ENCODE results near the gene DLEC1.
"Not testable (repeated sequence)": the region's sequence is repeated elsewhere in the genome, so short reads cannot be mapped to it uniquely, and the experiment has no call there.

Gene DLEC1

GRCh38 chr3:38051131-38051530 lies 12.1 kb downstream of the DLEC1 start:
- TF ChIP-seq CTCF (IDR thresholded peaks at IDR 0.05; ENCODE audit: borderline replicate concordance, extremely low read depth, low read length, poor library complexity, severe bottlenecking) (no peak), EZH2 (IDR thresholded peaks at IDR 0.05; ENCODE audit: borderline replicate concordance, low read depth, low read length, severe bottlenecking) (no peak)
- no peak overlapping the region for H3K27ac ChIP-seq (ENCODE audit: low read length)
- H3K27me3 ChIP-seq (ENCODE audit: insufficient read depth, low read length, poor library complexity) = peaks cover 4% of the 10 kb centered on the region
- H3K79me2 ChIP-seq (ENCODE audit: insufficient read depth, low read length) = no peaks in the 10 kb centered on the region
- no peak overlapping the region for H3K9ac ChIP-seq (ENCODE audit: low read depth, low read length)
- H2AFZ ChIP-seq (ENCODE audit: low read depth, low read length) = no peak overlapping the region
- no peaks in the 10 kb centered on the region for H3K9me3 ChIP-seq (ENCODE audit: insufficient read depth, low read length, severe bottlenecking)
- no peaks in the 10 kb centered on the region for H3K4me1 ChIP-seq (ENCODE audit: insufficient read depth, low read length)
- no peak overlapping the region for H3K4me3 ChIP-seq (ENCODE audit: low read depth in 1 of 2, low read length in 2 of 2)
- H3K36me3 ChIP-seq (ENCODE audit: insufficient read depth, low read length) = no peaks in the 10 kb centered on the region
- no peaks in the 10 kb centered on the region for H4K20me1 ChIP-seq (ENCODE audit: insufficient read depth, low read length)
- no peak for ATAC-seq (ENCODE audit: insufficient read depth, low read depth)
- H3K4me2 ChIP-seq (ENCODE audit: insufficient read depth, low read length) = no peak overlapping the region
- DNase-seq = no peak

GRCh38 chr3:38053286-38053685 lies 14.3 kb downstream of the DLEC1 start:
- not testable (repeated sequence) for H4K20me1 ChIP-seq (ENCODE audit: insufficient read depth, low read length); H3K79me2 ChIP-seq (ENCODE audit: insufficient read depth, low read length); H2AFZ ChIP-seq (ENCODE audit: low read depth, low read length); H3K4me1 ChIP-seq (ENCODE audit: insufficient read depth, low read length); H3K27me3 ChIP-seq (ENCODE audit: insufficient read depth, low read length, poor library complexity); H3K4me3 ChIP-seq (ENCODE audit: low read depth in 1 of 2, low read length in 2 of 2); H3K27ac ChIP-seq (ENCODE audit: low read length); DNase-seq; H3K36me3 ChIP-seq (ENCODE audit: insufficient read depth, low read length); ATAC-seq (ENCODE audit: insufficient read depth, low read depth); H3K9ac ChIP-seq (ENCODE audit: low read depth, low read length); H3K4me2 ChIP-seq (ENCODE audit: insufficient read depth, low read length); H3K9me3 ChIP-seq (ENCODE audit: insufficient read depth, low read length, severe bottlenecking)

GRCh38 chr3:38053813-38054498 lies 14.9 kb downstream of the DLEC1 start:
- not testable (repeated sequence) for H3K27me3 ChIP-seq (ENCODE audit: insufficient read depth, low read length, poor library complexity); H2AFZ ChIP-seq (ENCODE audit: low read depth, low read length); H3K4me2 ChIP-seq (ENCODE audit: insufficient read depth, low read length); H3K36me3 ChIP-seq (ENCODE audit: insufficient read depth, low read length); H3K27ac ChIP-seq (ENCODE audit: low read length); DNase-seq; H3K9ac ChIP-seq (ENCODE audit: low read depth, low read length); H4K20me1 ChIP-seq (ENCODE audit: insufficient read depth, low read length); H3K4me1 ChIP-seq (ENCODE audit: insufficient read depth, low read length); H3K9me3 ChIP-seq (ENCODE audit: insufficient read depth, low read length, severe bottlenecking); ATAC-seq (ENCODE audit: insufficient read depth, low read depth); H3K4me3 ChIP-seq (ENCODE audit: low read depth in 1 of 2, low read length in 2 of 2); H3K79me2 ChIP-seq (ENCODE audit: insufficient read depth, low read length)

GRCh38 chr3:38054499-38055001 lies 15.5 kb downstream of the DLEC1 start:
- no peak for TF ChIP-seq CTCF (IDR thresholded peaks at IDR 0.05; ENCODE audit: borderline replicate concordance, extremely low read depth, low read length, poor library complexity, severe bottlenecking)
- no peak for TF ChIP-seq EZH2 (IDR thresholded peaks at IDR 0.05; ENCODE audit: borderline replicate concordance, low read depth, low read length, severe bottlenecking)
- no peak overlapping the region for H3K27ac ChIP-seq (ENCODE audit: low read length)
- H3K27me3 ChIP-seq (ENCODE audit: insufficient read depth, low read length, poor library complexity) = peaks cover 4% of the 10 kb centered on the region
- H2AFZ ChIP-seq (ENCODE audit: low read depth, low read length) = no peak overlapping the region
- no peaks in the 10 kb centered on the region for H3K36me3 ChIP-seq (ENCODE audit: insufficient read depth, low read length)
- H3K4me3 ChIP-seq (ENCODE audit: low read depth in 1 of 2, low read length in 2 of 2) = no peak overlapping the region
- DNase-seq (no peak), ATAC-seq (ENCODE audit: insufficient read depth, low read depth) (no peak)
- no peaks in the 10 kb centered on the region for H3K9me3 ChIP-seq (ENCODE audit: insufficient read depth, low read length, severe bottlenecking)
- no peak overlapping the region for H3K4me2 ChIP-seq (ENCODE audit: insufficient read depth, low read length)
- no peaks in the 10 kb centered on the region for H3K79me2 ChIP-seq (ENCODE audit: insufficient read depth, low read length)
- no peak overlapping the region for H3K9ac ChIP-seq (ENCODE audit: low read depth, low read length)
- no peaks in the 10 kb centered on the region for H4K20me1 ChIP-seq (ENCODE audit: insufficient read depth, low read length)
- no peaks in the 10 kb centered on the region for H3K4me1 ChIP-seq (ENCODE audit: insufficient read depth, low read length)
